BLaER1 (cell line): ENCODE data around the gene EIF4A3.
A peak's percentile ranks its signal among the peaks of the same experiment; 100 is the strongest.

ENCODE experiments used
- H3K27ac ChIP-seq: shearing (Covaris generic); formaldehyde crosslinking; 2 replicates; pipeline ENCODE4 v1.8.1; 2022
- H3K27me3 ChIP-seq: shearing (Covaris generic); formaldehyde crosslinking; 2 replicates; pipeline ENCODE4 v1.8.1; 2022
- H3K36me3 ChIP-seq: shearing (Covaris generic); formaldehyde crosslinking; 2 replicates; pipeline ENCODE4 v1.8.1; 2022
- H3K4me1 ChIP-seq: shearing (Covaris generic); formaldehyde crosslinking; 2 replicates; pipeline ENCODE4 v1.8.1; 2022
- H3K4me2 ChIP-seq: shearing (Covaris generic); formaldehyde crosslinking; 2 replicates; pipeline ENCODE4 v1.8.1; 2022
- H3K4me3 ChIP-seq: shearing (Covaris generic); formaldehyde crosslinking; 2 replicates; pipeline ENCODE4 v1.8.1; 2022
- H3K9ac ChIP-seq: shearing (Covaris generic); formaldehyde crosslinking; 2 replicates; pipeline ENCODE4 v1.8.1; 2022
- H3K9me3 ChIP-seq: shearing (Covaris generic); formaldehyde crosslinking; 2 replicates; pipeline ENCODE4 v1.8.1; 2022
- H4K20me1 ChIP-seq: shearing (Covaris generic); formaldehyde crosslinking; 2 replicates; pipeline ENCODE4 v1.8.1; 2022
- Cebpa-rat ChIP-seq: shearing (Covaris generic); IDR thresholded peaks from 2 replicates; pipeline ENCODE4 v1.8.1; 2022

Gene EIF4A3

GRCh38 chr17:80108036-80108971 is 38.6 kb downstream of the EIF4A3 start:
- Histone ChIP-seq H3K9me3 (no peaks in the 10 kb centered on the region), H3K27ac (no peak overlapping the region), H3K36me3 (peaks cover 6% of the 10 kb centered on the region; the same call in 1 of the 2 replicates), H3K4me2 (no peak overlapping the region), H4K20me1 (peaks cover 27% of the 10 kb centered on the region), H3K27me3 (no peaks in the 10 kb centered on the region), H3K4me1 (peaks cover 32% of the 10 kb centered on the region), H3K4me3 (no peak overlapping the region), H3K9ac (no peak overlapping the region)
- no peak for TF ChIP-seq Cebpa-rat

- no peaks in the 10 kb centered on the region for H3K9me3 ChIP-seq
- no peak overlapping the region for H3K4me3 ChIP-seq
- no peak for TF ChIP-seq Cebpa-rat
- no peak overlapping the region for H3K27ac ChIP-seq
- peaks cover 32% of the 10 kb centered on the region for H3K4me1 ChIP-seq
- H3K9ac ChIP-seq = no peak overlapping the region
- H4K20me1 ChIP-seq = peaks cover 20% of the 10 kb centered on the region
- H3K36me3 ChIP-seq = peaks cover 6% of the 10 kb centered on the region; the same call in 1 of the 2 replicates
- no peaks in the 10 kb centered on the region for H3K27me3 ChIP-seq
- no peak overlapping the region for H3K4me2 ChIP-seq
Measured at GRCh38 chr17:80107231-80108021, 39.5 kb downstream of the EIF4A3 start.

GRCh38 chr17:80106751-80107150 is 40.2 kb downstream of the EIF4A3 start:
- peaks cover 6% of the 10 kb centered on the region; the same call in 1 of the 2 replicates for H3K36me3 ChIP-seq
- H3K9ac ChIP-seq = no peak overlapping the region
- no peak overlapping the region for H3K4me2 ChIP-seq
- no peak overlapping the region for H3K27ac ChIP-seq
- H3K4me1 ChIP-seq = peaks cover 30% of the 10 kb centered on the region
- H3K4me3 ChIP-seq = no peak overlapping the region
- no peaks in the 10 kb centered on the region for H3K9me3 ChIP-seq
- H3K27me3 ChIP-seq = no peaks in the 10 kb centered on the region
- H4K20me1 ChIP-seq = peaks cover 13% of the 10 kb centered on the region
- TF ChIP-seq Cebpa-rat = no peak

- Histone ChIP-seq H3K4me3 (no peak overlapping the region), H4K20me1 (peaks cover 7% of the 10 kb centered on the region), H3K9me3 (no peaks in the 10 kb centered on the region), H3K4me1 (peaks cover 27% of the 10 kb centered on the region), H3K27me3 (no peaks in the 10 kb centered on the region), H3K27ac (no peak overlapping the region), H3K36me3 (peaks cover 6% of the 10 kb centered on the region; the same call in 1 of the 2 replicates), H3K9ac (no peak overlapping the region), H3K4me2 (peak overlapping the region; percentile 19; the same call in 1 of the 2 replicates)
- TF ChIP-seq Cebpa-rat = no peak
Measured at GRCh38 chr17:80106176-80106575, 40.8 kb downstream of the EIF4A3 start.

GRCh38 chr17:80105762-80106161 is 41.2 kb downstream of the EIF4A3 start:
- no peaks in the 10 kb centered on the region for H3K27me3 ChIP-seq
- peaks cover 6% of the 10 kb centered on the region; the same call in 1 of the 2 replicates for H3K36me3 ChIP-seq
- TF ChIP-seq Cebpa-rat = no peak
- H3K4me2 ChIP-seq = peak overlapping the region; percentile 19; the same call in 1 of the 2 replicates
- H3K9me3 ChIP-seq = no peaks in the 10 kb centered on the region
- no peak overlapping the region for H3K9ac ChIP-seq
- H3K4me1 ChIP-seq = peaks cover 30% of the 10 kb centered on the region
- H4K20me1 ChIP-seq = peaks cover 6% of the 10 kb centered on the region; the same call in 1 of the 2 replicates
- H3K27ac ChIP-seq = no peak overlapping the region
- no peak overlapping the region for H3K4me3 ChIP-seq

GRCh38 chr17:80104956-80105375 is 42.0 kb downstream of the EIF4A3 start:
- Histone ChIP-seq H3K9me3 (no peaks in the 10 kb centered on the region), H3K4me1 (peaks cover 38% of the 10 kb centered on the region), H3K36me3 (peaks cover 6% of the 10 kb centered on the region; the same call in 1 of the 2 replicates), H3K4me3 (no peak overlapping the region), H3K27me3 (no peaks in the 10 kb centered on the region), H3K27ac (no peak overlapping the region), H3K9ac (no peak overlapping the region), H3K4me2 (no peak overlapping the region), H4K20me1 (peaks cover 6% of the 10 kb centered on the region; the same call in 1 of the 2 replicates)
- no peak for TF ChIP-seq Cebpa-rat

GRCh38 chr17:80104321-80104955 is 42.5 kb downstream of the EIF4A3 start:
- H3K4me2 ChIP-seq = no peak overlapping the region
- H4K20me1 ChIP-seq = peaks cover 4% of the 10 kb centered on the region; the same call in 1 of the 2 replicates
- H3K9ac ChIP-seq = no peak overlapping the region
- peaks cover 43% of the 10 kb centered on the region for H3K4me1 ChIP-seq
- H3K4me3 ChIP-seq = no peak overlapping the region
- no peak for TF ChIP-seq Cebpa-rat
- no peaks in the 10 kb centered on the region for H3K9me3 ChIP-seq
- H3K36me3 ChIP-seq = peaks cover 6% of the 10 kb centered on the region; the same call in 1 of the 2 replicates
- H3K27ac ChIP-seq = no peak overlapping the region
- H3K27me3 ChIP-seq = no peaks in the 10 kb centered on the region

- H3K27me3 ChIP-seq = no peaks in the 10 kb centered on the region
- peak overlapping the region; percentile 96 for H3K4me2 ChIP-seq
- H4K20me1 ChIP-seq = no peaks in the 10 kb centered on the region
- no peak overlapping the region for H3K9ac ChIP-seq
- peaks cover 46% of the 10 kb centered on the region for H3K4me1 ChIP-seq
- no peak overlapping the region for H3K27ac ChIP-seq
- peaks cover 3% of the 10 kb centered on the region; the same call in 1 of the 2 replicates for H3K36me3 ChIP-seq
- no peak for TF ChIP-seq Cebpa-rat
- H3K4me3 ChIP-seq = no peak overlapping the region
- no peaks in the 10 kb centered on the region for H3K9me3 ChIP-seq
Measured at GRCh38 chr17:80103449-80104085, 43.4 kb downstream of the EIF4A3 start.
